ENCODE data around the gene PDCD1LG2. TPM values are rescaled to one million over a fixed set of nuclear protein-coding genes. Genes with fewer than 3 reads are reported as not detected.

Gene PDCD1LG2
- total RNA-seq, 4 donors from 2014 or later: 0.27 to 0.64 TPM; not detected in 2

GRCh38 chr9:5531101-5531882, 21.0 kb downstream of the PDCD1LG2 start:
- in situ Hi-C loops (cut with MboI; ENCODE audit: low pct_ligation_motif_present in 1 of 4, low pct_unique_long_range_greater_than_20kb in 1 of 4, low sequenced_read_pairs in 3 of 4) (no loop called here), intact Hi-C loops (cut with DNase I; ENCODE audit: low total_unique reads) (no loop called here)
- H3K4me1 ChIP-seq: no peaks in the 10 kb centered on the region
- H3K4me3 ChIP-seq: no peak overlapping the region
- no peaks in the 10 kb centered on the region for H3K27me3 ChIP-seq
- no peak for TF ChIP-seq EP300 (IDR thresholded peaks at IDR 0.05; ENCODE audit: low read depth)
- no peak for TF ChIP-seq POLR2A (IDR thresholded peaks at IDR 0.05)
- no peak for TF ChIP-seq POLR2AphosphoS5 (IDR thresholded peaks at IDR 0.05)
- TF ChIP-seq CTCF (IDR thresholded peaks at IDR 0.05): no peak
- H3K9me3 ChIP-seq: no peaks in the 10 kb centered on the region
- H3K27ac ChIP-seq: no peak overlapping the region
- no peak for DNase-seq
- H3K36me3 ChIP-seq: no peaks in the 10 kb centered on the region
- WGBS, 2 donors (ENCODE audit: low coverage in 1 of 2): 43 to 52% methylated on average over 2 of the region's 2 CpGs

GRCh38 chr9:5532306-5532705, 22.0 kb downstream of the PDCD1LG2 start:
- in situ Hi-C loops (cut with MboI; ENCODE audit: low pct_ligation_motif_present in 1 of 4, low pct_unique_long_range_greater_than_20kb in 1 of 4, low sequenced_read_pairs in 3 of 4) (no loop called here), intact Hi-C loops (cut with DNase I; ENCODE audit: low total_unique reads) (no loop called here)
- no peak for DNase-seq
- H3K27ac ChIP-seq: no peak overlapping the region
- no peaks in the 10 kb centered on the region for H3K36me3 ChIP-seq
- no peaks in the 10 kb centered on the region for H3K9me3 ChIP-seq
- no peak overlapping the region for H3K4me3 ChIP-seq
- no peaks in the 10 kb centered on the region for H3K27me3 ChIP-seq
- 100% methylated on average over 1 of the region's 1 CpG for WGBS, 2 donors (ENCODE audit: low coverage in 1 of 2)
- TF ChIP-seq POLR2A (IDR thresholded peaks at IDR 0.05) (no peak), CTCF (IDR thresholded peaks at IDR 0.05) (no peak), EP300 (IDR thresholded peaks at IDR 0.05; ENCODE audit: low read depth) (no peak), POLR2AphosphoS5 (IDR thresholded peaks at IDR 0.05) (no peak)
- no peaks in the 10 kb centered on the region for H3K4me1 ChIP-seq

- H3K4me3 ChIP-seq: no peak overlapping the region
- 93% methylated on average over 5 of the region's 5 CpGs for WGBS, 2 donors (ENCODE audit: low coverage in 1 of 2)
- no peaks in the 10 kb centered on the region for H3K27me3 ChIP-seq
- H3K27ac ChIP-seq: no peak overlapping the region
- TF ChIP-seq POLR2A (IDR thresholded peaks at IDR 0.05): no peak
- no peak for TF ChIP-seq CTCF (IDR thresholded peaks at IDR 0.05)
- no peak for TF ChIP-seq EP300 (IDR thresholded peaks at IDR 0.05; ENCODE audit: low read depth)
- no peak for TF ChIP-seq POLR2AphosphoS5 (IDR thresholded peaks at IDR 0.05)
- H3K9me3 ChIP-seq: no peaks in the 10 kb centered on the region
- intact Hi-C loops (cut with DNase I; ENCODE audit: low total_unique reads): no loop called here
- in situ Hi-C loops (cut with MboI; ENCODE audit: low pct_ligation_motif_present in 1 of 4, low pct_unique_long_range_greater_than_20kb in 1 of 4, low sequenced_read_pairs in 3 of 4): no loop called here
- H3K36me3 ChIP-seq: no peaks in the 10 kb centered on the region
- DNase-seq: no peak
- H3K4me1 ChIP-seq: no peaks in the 10 kb centered on the region
Observed at GRCh38 chr9:5532790-5533189, 22.5 kb downstream of the PDCD1LG2 start.

- in situ Hi-C loops (cut with MboI; ENCODE audit: low pct_ligation_motif_present in 1 of 4, low pct_unique_long_range_greater_than_20kb in 1 of 4, low sequenced_read_pairs in 3 of 4): no loop called here
- Histone ChIP-seq H3K27ac (no peak overlapping the region), H3K4me3 (no peak overlapping the region), H3K27me3 (no peaks in the 10 kb centered on the region), H3K36me3 (no peaks in the 10 kb centered on the region), H3K4me1 (no peaks in the 10 kb centered on the region), H3K9me3 (no peaks in the 10 kb centered on the region)
- TF ChIP-seq POLR2AphosphoS5 (IDR thresholded peaks at IDR 0.05): no peak
- no peak for TF ChIP-seq EP300 (IDR thresholded peaks at IDR 0.05; ENCODE audit: low read depth)
- no peak for TF ChIP-seq CTCF (IDR thresholded peaks at IDR 0.05)
- TF ChIP-seq POLR2A (IDR thresholded peaks at IDR 0.05): no peak
- no peak for DNase-seq
- WGBS, 2 donors (ENCODE audit: low coverage in 1 of 2): 68% methylated on average over 2 of the region's 2 CpGs; no CpG with 5 or more reads in 1 of the 2 donors
- intact Hi-C loops (cut with DNase I; ENCODE audit: low total_unique reads): no loop called here
Observed at GRCh38 chr9:5536684-5537083, 26.4 kb downstream of the PDCD1LG2 start.
